IPS DF 19.7 (cell line): ENCODE results near the gene TSPAN16.
"Not testable (repeated sequence)": the region's sequence is repeated elsewhere in the genome, so short reads cannot be mapped to it uniquely, and the experiment has no call there.

Experiments used
- DNase-seq: peaks from one replicate; pipeline ENCODE4 v3.0.0-alpha.2; 2013; ENCODE audit warnings: low read depth, low spot score

The TSPAN16 gene

GRCh38 chr19:11345122-11345803 is 49.3 kb downstream of the TSPAN16 start:
- DNase-seq: no peak

DNA sequence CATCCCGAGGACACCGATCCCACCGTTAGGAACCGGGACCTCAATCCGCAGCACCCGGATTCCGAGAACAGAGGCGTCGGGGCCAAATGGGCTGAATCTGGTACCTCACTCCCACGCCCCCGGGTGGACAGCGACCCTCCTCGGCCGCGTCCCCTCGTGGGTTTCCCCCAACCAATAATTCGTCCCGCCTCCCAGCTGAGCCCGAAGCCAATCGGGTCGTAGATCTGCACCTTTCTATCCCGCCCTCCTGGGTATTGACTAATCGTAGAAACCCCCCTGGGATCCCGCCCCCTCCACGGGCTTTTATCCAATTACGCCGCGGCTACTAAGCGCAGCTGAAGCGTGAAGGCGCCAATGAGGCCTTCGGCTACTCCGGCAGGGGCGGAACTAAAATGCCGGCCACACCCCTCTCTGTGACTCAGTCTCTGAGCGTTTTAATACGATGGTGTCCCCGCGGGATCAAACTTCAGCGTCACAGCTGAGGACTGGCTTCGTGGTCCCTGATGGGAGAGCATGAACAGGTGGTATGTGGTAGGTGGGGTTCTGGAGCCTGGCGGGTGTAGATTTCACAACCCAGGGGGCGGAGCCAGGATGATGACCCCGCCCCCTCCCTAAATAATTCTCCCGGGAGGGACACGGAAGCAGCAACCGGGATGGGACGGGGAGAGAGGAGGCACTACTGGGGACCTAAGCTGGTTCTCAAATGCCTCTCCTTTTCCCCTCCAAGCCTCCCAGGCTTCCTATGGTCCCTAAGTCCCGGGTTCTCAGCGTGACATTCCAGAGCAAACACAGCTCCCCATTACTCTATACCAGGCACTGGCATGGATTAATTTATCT is 50.4 kb downstream of the TSPAN16 start, which contains the start of the genes CCDC159 and TMEM205:
Gene CCDC159 (plus strand): TSS at position 416 of the 837 bp plus-strand sequence. CDS start 88 bp downstream, at position 504.
Gene TMEM205 (minus strand): TSS at position 165 of the 837 bp plus-strand sequence. CDS start 649 bp downstream, outside the sequence.
- DNase-seq: peak; percentile 97

DNA sequence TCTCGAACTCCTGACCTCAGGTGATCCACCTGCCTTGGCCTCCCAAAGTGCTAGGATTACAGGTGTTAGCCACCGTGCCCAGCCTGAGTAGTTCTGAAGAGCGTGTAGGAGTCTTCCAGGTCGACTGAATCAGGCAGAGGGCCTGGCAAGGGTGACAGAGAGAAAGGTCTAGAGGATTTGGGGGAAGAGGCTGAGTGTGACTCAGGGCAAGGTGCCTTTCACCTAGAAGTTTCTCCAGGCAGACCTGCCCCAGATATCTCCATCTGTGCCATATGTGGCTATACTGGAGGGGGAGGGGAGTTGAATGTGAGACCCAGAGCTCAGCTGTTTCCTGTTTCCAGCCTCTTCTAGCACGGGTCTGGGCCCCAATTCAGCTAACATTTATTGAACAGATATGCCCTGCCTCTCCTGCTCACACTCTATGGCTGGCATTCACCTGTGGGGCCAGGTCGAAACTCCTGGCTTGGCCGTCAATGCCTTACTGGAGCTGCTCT is 51.6 kb downstream of the TSPAN16 start:
- no peak for DNase-seq

GRCh38 chr19:11349171-11349570 is 53.2 kb downstream of the TSPAN16 start:
- DNase-seq: no peak

DNA sequence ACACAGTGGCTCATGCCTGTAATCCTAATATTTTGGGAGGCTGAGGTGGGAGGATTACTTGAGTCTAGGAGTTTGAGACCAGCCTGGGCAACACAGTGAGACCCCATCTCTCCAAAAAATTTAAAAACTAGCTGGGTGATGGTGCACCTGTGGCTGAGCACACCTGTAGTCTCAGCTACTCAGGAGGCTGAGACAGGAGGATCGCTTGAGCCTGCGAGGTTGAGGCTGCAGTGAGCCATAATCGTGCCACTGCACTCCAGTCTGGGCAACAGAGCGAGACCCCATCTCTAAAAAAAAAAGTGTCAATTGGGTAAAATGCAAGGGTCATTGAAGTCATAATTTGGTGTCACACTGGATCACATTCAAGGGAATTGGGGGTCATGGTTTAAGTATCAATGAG is 58.1 kb downstream of the TSPAN16 start:
- DNase-seq: not testable (repeated sequence)

GRCh38 chr19:11355160-11356073 is 59.5 kb downstream of the TSPAN16 start, which contains the start of gene PLPPR2:
Gene PLPPR2 (plus strand): TSS chr19:11355432. CDS start chr19:11357674, 2,242 bp downstream.
- no peak for DNase-seq

- DNase-seq: no peak
Measured at GRCh38 chr19:11356074-11356397, 60.1 kb downstream of the TSPAN16 start.

- no peak for DNase-seq
Measured at GRCh38 chr19:11356676-11357550, 61.0 kb downstream of the TSPAN16 start.

- no peak for DNase-seq
Measured at GRCh38 chr19:11359421-11359820, 63.5 kb downstream of the TSPAN16 start.

GRCh38 chr19:11361037-11361770 is 65.2 kb downstream of the TSPAN16 start:
- DNase-seq: no peak

DNA sequence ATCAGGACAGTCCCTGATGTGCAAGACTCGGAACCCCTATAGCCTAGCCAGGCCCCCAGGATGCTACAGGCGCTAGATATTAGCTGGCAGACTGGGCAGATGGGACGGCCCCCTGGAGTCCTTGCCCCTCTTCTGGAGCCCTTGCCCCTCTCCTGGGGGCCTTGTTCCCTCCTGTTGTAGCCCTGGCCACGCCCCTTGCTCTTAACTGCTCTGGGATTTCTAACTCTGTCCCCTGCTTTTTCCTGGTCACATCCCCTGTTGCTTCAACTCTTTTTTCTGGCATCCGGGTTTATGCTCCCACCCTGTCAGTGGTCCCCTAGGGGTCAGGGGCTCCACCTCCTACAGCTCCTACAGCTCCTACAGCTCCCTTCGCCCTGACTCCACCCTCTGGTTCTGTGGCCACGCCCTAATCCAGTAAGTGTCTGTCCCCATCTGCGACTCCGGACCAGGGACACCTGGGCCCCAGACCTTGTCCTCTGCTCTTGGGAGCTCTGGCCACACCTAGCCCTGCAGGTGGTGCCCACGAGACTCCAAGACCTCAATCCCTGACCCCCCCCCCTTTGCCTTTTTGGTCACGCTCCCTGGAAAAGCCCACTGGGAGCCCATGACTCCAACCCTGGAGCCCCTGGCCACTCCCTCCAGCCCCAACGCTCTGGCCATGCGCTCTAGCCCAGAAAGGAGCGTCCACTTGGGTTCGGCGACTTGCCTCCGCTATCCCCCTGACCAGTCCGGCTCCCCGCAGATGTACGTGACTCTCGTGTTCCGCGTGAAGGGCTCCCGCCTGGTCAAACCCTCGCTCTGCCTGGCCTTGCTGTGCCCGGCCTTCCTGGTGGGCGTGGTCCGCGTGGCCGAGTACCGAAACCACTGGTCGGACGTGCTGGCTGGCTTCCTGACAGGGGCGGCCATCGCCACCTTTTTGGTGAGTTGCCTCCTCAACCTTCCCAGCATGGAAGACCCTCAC is 66.1 kb downstream of the TSPAN16 start:
- no peak for DNase-seq

DNA sequence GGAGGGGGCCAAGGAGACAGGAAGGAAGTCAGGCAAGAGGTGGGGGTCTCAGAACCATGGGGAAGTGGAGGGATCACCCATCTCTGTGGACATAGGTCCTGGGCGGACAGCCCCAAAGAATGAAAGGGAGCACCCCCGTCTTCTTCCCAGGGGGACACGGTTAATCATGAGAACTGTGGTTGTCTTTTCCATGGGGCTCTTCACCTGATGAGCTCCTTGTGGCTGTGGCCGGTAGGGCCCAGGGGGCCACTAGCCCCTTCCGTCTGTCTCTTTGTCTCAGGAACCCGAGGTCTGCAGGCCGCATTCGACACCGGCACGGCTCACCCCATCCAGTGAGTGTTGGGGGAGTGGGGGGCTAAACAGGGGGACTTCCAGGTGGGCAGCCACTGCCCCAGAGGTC is 67.9 kb downstream of the TSPAN16 start:
- DNase-seq: no peak

DNA sequence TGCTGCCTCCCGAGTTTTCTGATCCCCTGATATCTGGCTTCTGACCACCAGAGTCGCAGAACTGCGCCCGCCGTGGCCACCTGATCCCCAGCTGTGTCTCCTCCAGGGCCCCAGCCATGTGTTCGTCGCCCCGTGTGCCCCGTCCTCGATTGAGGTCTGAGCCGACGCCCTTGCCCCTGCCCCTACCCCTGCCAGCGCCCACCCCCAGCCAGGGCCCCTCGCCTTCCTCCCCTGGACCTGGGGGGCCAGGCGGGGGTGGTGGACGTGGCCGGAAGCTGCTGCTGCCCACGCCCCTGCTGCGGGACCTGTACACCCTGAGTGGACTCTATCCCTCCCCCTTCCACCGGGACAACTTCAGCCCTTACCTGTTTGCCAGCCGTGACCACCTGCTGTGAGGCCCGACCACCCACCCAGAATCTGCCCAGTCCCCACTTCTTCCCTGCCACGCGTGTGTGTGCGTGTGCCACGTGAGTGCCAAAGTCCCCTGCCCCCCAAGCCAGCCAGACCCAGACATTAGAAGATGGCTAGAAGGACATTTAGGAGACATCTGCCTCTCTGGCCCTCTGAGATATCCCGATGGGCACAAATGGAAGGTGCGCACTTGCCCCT is 68.4 kb downstream of the TSPAN16 start:
- DNase-seq: no peak

DNA sequence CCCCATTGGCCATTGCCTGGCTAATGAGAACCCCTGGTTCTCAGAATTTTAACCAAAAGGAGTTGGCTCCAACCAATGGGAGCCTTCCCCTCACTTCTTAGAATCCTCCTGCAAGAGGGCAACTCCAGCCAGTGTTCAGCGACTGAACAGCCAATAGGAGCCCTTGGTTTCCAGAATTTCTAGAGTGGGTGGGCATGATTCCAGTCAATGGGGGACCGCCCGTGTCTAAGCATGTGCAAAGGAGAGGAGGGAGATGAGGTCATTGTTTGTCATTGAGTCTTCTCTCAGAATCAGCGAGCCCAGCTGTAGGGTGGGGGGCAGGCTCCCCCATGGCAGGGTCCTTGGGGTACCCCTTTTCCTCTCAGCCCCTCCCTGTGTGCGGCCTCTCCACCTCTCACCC is 69.0 kb downstream of the TSPAN16 start:
- DNase-seq: no peak
